ENCODE data around the gene KCNJ6.
"Not testable (repeated sequence)": the region's sequence is repeated elsewhere in the genome, so short reads cannot be mapped to it uniquely, and the experiment has no call there.

KCNJ6 gene

GRCh38 chr21:37670883-37671282 lies 245.4 kb downstream of the KCNJ6 start:
- DNase-seq, result no peak

GRCh38 chr21:37669249-37669648 lies 247.0 kb downstream of the KCNJ6 start:
- DNase-seq, result no peak

DNA sequence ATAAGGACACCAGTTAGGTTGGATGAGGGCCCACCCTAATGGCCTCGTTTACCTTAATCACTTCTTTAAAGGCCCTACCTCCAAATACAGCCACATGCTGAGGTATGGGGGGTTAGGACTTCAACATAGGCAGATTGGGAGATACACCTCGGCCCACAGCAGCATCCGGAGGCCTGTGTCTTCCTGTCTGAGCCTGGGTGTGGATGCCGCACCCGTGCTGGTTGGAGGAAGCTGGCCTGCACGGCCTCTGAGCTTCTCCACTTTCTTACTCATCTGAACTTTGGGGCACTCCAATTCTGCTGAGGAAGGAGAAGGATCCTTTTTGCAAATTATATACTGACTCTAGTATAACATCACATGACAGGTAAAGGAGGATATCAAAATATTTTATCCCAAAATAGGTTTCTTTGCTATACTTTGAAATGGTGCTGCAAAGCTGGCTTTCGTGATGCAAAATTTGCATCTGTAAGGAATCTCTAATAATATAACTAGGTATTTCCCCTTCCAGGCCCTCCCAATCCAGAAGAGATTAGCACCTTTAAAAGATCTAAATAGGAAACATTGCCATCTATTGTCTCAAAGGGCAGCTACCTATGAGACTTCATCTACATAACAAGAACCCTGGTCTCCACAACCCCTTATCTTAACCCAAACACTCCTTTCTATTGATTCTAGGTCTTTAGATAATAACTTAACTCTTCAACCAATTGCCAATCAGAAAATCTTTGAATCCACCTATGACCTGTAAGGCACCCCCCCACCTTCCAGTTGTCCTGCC lies 247.6 kb downstream of the KCNJ6 start:
- no peak for DNase-seq

DNA sequence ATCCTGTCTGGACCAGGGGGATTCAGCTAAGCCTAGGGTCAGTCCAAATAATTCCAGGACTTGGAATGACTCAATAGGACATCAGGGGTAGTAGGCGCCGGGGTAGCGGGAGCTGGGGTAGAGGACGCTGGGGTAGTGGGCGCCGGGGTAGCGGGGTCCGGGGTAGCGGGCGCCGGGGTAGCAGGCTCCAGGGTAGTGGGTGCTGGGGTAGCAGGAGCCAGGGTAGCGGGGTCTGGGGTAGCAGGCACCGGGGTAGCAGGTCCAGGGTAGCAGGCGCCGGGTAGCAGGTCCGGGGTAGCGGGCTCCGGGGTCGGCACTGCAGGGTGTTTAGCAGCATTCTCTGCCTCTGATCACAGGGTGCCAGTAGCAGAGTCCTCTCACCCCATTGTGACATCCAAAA lies 248.9 kb downstream of the KCNJ6 start:
- no peak for DNase-seq

- no peak for DNase-seq
Observed at GRCh38 chr21:37665230-37666024, 250.8 kb downstream of the KCNJ6 start.

DNA sequence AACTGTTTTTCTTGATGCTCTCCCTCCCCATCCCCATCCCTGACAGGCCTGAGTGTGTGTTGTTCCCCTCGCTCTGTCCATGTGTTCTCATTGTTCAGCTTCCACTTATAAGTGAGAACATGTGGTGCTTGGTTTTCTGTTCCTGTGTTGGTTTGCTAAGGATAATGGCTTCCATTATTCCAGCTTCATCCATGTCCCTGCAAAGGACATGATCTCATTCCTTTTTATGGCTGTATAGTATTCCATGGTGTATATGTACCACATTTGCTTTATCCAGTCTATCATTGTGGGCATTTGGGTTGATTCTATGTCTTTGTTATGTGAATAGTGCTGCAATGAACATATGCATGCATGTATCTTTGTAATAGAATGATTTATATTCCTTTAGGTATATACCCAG lies 254.0 kb downstream of the KCNJ6 start:
- not testable (repeated sequence) for DNase-seq

DNA sequence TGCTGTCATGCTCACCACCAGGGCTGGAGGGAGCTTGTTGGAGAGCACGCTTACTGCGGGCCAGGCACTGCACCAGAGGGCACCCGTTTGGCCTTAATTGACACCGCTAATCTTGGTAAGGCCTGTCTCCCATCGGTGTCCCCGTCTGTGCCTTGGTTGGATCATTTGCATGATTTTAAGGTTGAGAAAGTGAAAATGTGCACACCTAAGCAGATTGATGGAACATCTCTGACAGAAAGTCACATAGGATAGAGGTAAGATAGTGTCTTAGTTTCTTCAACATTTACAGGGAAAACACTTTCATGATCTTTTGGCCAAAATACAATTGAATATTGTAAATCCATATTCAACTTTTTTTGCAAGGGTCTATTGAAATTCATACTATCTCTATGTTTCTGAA lies 255.5 kb downstream of the KCNJ6 start:
- no peak for DNase-seq

DNA sequence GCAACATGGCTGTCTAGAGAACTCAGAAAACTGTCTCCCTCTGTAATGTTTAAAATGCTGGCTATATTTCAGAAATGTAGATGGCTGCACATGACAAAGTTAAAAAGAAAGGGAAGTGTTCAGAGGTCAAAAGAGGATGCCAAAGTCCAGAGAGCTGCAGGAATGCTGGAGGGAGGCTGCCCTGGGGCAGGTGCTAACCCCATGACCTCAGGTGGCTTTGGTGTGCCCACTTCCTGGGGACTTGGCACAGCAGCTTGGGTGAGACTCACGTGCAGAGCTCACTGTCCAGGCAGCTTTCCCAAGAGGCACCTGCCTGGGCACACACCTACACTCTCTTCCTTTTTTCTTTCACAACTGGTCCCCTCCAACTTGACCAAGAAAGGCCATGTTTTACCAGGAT lies 256.4 kb downstream of the KCNJ6 start:
- DNase-seq, result no peak

DNA sequence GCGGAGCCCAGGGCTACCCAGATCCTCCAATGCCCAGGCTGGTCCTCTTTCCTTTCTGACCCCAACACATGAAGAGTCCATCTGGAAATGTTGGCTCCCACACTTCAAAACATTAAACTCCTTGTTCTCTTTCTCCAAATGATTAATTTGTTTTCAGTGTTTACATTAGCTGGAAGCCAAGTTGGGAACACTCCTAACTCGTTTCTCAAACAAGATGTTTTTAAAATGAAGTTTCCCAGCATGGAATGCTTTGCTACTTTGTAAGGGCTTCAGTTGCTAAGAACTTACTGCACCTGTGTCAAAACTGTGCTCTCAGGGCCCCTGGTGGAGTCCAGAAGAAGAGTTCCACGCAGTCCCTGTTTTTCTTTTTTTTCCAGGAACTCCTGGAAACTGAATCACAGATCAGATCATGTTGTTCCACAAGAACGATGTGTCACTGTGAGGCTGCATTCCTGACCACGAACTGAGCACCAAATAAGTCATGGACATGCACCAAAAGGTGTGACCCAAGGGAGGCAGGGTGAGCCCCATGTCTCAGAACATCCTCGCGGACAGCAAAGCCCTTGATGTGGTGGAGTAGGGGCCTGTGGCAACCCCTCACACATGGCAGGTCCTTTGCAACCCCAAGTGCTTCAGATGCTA lies 257.3 kb downstream of the KCNJ6 start:
- no peak for DNase-seq

DNA sequence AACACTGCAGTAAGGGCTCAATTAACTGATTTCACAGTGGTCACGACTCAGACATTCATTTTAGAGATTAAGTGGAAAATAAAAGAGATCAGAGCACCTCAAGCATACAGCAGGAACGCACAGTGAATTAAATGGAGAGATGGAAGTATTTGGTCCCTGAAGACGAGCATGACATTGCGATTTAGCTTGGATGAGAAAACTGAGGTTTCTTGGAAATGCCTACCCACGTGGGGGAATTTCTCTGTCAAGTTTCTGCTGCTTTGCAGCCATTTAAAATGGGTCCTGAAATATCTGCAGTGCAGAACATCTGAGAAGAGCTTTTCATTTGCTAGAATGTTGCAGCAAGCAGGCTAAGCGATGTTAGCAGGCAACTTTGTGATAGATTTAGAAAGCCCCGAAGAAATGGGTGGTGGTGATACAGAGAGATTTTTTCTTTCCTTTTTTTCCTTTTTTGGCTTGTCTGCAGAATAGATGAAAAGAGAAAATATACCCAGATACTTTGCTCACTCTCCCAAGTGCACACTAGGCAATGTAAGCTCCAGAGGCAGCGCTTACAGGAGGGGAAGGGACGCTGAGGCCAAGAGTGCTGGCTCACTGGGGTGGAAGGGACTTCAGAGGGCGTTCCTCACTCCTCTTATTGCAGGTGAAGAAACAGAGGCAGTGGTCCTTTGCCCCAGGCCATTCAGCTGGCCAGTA lies 258.0 kb downstream of the KCNJ6 start:
- DNase-seq, result no peak

DNA sequence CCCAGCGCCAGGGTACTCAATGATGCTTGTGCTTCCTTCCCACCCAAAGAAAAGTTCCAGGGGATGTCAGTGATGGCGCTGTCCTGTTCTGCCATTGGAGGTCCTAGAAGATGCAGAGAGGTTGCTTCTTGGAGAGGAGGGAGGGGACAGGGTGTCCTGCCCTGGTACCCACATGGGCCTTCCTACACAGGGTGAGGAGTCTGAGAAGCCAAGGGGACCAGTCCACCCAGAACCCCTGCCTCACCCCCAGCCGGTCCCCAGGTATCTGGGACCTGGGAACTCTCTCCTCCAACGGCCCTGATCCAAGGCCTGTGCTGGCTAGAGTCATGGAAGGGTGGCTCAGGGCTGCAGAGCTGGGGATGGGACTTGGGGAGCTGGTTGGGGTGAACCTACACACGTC lies 259.4 kb downstream of the KCNJ6 start:
- DNase-seq, result no peak

- DNase-seq, result no peak
Observed at GRCh38 chr21:37655611-37656300, 260.5 kb downstream of the KCNJ6 start.

DNA sequence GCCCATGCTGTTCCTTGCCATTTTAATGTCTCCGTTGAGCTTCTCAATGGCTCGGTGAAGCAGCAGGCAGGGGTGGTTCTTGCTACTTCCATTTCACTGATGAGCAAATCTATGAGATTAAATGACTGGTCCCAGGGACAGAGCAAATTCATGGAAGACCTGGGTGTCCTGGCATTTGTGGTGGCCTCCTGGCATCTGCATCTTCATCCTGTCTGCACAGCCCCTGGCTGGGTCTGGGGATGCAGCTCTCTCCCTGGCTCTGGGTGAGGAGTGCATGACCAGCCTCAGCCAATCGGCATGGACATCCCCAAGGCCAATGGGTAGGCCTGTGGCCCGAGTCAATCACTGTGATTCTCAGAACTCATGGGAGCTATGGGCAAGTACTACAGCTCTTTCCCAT lies 261.7 kb downstream of the KCNJ6 start:
- DNase-seq, result no peak

DNA sequence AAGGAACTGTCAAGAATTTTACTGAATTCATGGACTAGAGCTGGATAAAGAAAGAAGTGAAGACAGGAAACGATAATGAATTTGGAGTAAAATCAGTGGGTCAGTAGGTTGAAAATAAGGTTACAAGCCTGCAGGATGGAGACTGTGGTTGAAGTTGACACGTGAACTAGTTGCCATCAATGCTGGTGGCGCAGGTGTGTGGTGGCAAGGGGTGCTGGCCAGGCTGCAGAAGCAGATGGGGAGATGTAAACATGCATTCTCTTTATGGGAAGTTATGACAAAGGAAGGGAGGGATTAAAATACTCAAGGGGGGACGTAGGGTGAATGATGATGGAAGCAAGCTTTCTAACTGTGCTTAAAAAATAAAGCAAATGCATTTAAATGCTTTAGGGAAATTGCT lies 263.1 kb downstream of the KCNJ6 start:
- no peak for DNase-seq

DNA sequence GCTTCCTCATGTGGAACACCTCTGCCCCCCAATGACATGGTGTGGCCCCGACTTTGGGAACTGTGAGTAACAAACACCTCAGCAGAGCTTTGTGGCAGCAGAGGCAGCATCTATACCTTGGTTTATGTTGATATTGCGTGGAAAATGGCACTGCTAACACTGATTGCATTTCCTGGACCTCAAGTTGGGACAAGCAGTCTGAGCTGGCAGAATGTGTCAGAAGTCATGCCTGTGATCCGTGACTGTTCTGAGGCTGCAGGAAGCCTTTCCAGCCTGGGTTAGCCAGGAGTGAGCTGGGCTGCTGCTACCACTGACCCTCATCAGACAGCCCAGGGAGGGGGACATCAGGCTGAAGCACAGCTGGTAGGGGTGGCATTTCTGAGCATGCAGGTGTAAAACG lies 268.5 kb downstream of the KCNJ6 start:
- DNase-seq, result no peak

- not testable (repeated sequence) for DNase-seq
Observed at GRCh38 chr21:37646761-37647160, 269.5 kb downstream of the KCNJ6 start.

DNA sequence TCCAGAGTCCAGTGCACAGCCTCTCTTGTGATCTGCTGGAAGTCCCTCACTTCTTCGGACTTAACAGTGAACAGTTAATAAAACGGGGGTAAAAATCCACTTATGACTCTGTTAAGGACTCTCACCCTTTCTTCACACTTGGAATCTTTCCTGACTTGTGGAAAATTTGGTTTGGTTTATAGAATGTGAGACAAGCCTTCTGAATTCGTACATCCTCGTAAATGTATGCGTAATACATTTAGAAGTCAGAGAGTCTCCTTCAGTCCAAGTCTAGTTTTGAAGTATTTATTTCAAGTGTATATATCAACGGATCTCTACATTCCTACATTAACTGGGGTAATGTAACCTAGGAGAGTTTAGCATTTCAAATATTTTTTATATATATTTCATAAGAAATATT lies 270.4 kb downstream of the KCNJ6 start:
- DNase-seq, result no peak

GRCh38 chr21:37644636-37645035 lies 271.6 kb downstream of the KCNJ6 start:
- DNase-seq, result no peak

DNA sequence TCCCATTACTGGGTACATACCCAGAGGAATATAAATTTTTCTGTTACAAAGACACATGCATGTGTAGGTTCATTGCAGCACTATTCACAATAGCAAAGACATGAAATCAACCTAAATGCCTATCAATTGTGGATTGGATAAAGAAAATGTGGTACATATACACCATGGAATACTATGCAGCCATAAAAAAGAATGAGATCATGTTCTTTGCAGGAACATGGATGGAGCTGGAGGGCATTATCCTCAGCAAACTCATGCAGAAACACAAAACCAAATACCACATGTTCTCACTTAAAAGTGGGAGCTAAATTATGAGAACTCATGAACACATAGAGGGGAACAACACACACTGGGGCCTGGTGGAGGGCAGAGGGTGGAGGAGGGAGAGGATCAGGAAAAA lies 272.4 kb downstream of the KCNJ6 start:
- not testable (repeated sequence) for DNase-seq

- no peak for DNase-seq
Observed at GRCh38 chr21:37642493-37642892, 273.8 kb downstream of the KCNJ6 start.

DNA sequence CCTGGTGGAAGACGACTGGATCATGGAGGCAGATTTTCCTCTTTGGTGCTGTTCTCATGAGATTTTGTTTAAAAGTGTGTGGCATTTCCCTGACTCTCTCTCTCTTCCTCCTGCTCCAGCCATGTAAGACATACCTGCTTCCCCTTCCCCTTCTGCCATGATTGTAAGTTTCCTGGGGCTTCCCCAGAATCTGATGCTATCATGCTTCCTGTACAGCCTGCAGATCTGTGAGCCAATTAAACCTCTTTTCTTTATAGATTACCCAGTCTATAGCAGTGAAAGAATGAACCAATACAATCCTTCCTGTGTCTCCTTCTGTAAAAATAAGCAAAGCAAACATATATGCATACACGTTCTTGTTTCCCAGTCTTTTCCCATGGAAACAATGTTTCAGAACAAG lies 276.5 kb downstream of the KCNJ6 start:
- no peak for DNase-seq

DNA sequence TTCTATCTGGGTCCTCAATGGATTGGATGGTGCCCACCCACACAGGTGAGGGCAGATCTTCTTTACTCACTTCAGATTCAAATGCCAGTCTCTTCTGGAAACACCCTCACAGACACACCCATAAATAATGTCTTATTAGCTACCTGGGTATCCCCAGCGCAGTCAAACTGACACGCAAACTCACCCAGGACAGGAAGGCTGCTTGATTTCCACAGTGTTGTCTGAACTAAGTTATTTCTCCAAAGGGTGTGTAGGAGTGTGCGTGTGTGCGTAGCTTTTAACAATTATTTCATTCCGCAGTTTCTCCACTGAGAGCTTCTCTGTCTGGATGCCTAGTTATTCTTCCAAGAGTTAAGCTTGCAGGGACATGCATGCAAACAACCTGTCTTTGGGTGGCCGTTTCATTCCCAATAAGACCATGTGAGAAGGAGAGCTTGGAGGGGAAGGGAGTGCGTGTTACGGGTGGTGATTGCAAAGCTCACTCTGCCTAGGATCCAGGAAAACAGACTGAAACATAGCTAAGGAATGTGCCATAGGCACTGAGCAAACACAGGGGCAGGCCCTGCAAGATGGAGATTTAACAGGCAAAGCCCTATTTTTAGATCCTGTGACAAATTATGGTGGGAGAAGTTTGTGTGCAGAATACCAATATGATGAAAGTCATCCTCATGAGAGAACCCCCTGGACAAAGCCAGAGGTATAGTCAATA lies 280.0 kb downstream of the KCNJ6 start:
- DNase-seq, result no peak

All from activated gamma-delta T cell (primary cell).